GM12873 (cell line): ENCODE data around the gene ABCA4.

Experiments
- TF ChIP-seq, protein P1 (sequence below): IDR thresholded peaks from 2 replicates; pipeline ENCODE4 v1.5.1; 2012; ENCODE audit warnings: low read depth, mild to moderate bottlenecking, moderate library complexity, low read length, control low read depth; ENCODE audit not compliant: insufficient read depth; ENCODE audit errors: missing control alignments

Gene ABCA4

DNA sequence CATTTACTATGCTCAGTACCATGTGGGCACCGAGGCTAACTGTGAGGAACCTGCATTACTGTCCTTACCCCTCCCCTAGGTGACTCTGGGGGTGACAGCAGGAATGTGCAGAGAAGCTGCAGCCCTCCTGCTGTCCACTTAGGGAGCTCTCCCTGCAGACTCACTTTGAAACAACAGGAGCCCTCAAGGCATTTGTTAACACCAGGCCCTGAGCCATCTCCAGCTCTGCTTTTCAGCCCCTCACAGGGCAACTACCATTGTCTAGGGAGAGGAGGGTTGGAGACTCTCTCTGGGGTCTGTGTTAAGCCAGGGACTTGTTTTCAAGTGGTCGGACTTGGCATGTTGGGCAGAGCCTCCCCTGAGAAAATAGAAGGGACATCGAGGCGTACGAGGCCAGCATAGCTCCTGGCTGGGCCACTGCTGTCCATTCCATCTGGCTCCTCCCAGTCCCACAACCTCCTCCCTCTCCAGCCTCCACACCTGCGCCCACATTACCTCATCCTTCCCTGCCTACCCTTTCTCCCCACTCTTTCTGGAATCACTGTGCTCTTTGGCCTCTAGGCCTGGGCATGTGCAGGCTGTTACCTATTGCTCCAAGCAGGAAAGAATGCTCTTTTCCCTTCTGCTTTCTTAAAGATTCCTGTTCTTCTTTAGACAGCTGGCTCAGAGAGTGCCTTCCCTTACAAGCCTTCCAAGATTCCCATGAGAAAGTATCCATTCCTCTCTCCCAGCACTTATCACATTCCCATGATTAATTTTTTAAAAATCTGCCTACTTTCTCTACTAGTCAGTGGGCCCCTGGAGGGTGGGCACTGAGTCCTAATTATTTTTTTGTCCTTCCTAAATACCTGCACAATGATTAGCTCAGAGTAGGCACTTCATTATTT lies 109.0 kb downstream of the ABCA4 start:
- TF ChIP-seq, protein P1, sequence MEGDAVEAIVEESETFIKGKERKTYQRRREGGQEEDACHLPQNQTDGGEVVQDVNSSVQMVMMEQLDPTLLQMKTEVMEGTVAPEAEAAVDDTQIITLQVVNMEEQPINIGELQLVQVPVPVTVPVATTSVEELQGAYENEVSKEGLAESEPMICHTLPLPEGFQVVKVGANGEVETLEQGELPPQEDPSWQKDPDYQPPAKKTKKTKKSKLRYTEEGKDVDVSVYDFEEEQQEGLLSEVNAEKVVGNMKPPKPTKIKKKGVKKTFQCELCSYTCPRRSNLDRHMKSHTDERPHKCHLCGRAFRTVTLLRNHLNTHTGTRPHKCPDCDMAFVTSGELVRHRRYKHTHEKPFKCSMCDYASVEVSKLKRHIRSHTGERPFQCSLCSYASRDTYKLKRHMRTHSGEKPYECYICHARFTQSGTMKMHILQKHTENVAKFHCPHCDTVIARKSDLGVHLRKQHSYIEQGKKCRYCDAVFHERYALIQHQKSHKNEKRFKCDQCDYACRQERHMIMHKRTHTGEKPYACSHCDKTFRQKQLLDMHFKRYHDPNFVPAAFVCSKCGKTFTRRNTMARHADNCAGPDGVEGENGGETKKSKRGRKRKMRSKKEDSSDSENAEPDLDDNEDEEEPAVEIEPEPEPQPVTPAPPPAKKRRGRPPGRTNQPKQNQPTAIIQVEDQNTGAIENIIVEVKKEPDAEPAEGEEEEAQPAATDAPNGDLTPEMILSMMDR, result no peak

DNA sequence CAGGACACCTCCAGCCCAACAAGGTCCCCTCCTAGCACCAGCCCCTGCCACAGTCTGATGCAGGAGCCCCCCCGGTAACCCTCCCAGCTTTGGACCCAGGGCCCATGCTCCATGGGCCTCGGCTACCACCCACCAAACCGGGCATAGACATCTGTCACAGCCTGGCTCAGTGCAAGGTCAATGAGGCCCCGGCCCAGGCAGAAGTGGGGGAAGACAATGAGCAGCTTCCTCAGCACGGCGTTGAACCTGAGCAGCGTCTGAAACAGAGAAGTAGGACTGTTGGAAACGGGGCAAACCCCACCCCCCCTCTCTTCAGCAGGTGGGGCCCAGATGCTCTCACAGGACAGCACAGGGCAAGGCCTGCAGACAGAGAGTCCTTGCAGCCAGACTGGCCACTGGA lies 109.8 kb downstream of the ABCA4 start:
- TF ChIP-seq, protein P1, result no peak

DNA sequence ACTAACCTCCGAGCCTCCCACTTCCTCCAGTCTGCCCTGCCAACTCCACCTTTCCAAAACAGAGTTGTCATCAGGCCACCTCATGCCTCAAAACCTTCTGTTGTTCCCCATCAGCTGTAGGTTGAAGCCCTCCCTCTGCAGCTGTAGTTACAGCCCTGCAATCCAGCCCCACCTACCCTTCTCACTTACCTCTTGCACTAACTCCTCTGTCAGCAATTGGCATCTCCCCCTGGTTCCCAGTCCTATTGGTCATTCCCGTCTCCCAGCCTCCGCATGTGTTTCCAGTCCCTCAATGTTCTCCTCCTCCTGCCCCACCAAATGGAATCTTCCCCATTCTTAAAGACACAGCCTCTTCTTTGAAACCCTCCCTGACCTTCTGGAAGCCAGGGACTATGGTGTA lies 111.6 kb downstream of the ABCA4 start:
- TF ChIP-seq, protein P1, result no peak

DNA sequence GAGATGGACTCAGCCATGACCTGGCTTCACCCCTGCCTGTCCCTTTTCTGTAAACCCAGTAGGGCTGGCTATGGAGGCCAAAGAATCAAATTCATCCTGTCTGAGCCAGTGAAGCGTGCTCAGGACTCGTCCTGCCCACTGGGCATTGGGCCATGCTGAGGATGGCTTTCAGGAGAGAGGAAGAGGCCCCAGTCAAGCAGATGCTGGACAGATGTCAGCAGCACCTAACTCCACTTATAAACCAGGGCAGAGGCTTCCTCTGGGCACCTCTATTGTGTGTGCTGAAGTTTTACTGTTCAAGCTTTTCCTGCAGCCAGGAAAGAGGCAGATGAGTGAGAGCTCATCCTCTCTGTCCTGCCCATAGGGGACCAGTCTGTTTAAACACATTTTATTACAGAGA lies 114.3 kb downstream of the ABCA4 start:
- TF ChIP-seq, protein P1, result no peak

DNA sequence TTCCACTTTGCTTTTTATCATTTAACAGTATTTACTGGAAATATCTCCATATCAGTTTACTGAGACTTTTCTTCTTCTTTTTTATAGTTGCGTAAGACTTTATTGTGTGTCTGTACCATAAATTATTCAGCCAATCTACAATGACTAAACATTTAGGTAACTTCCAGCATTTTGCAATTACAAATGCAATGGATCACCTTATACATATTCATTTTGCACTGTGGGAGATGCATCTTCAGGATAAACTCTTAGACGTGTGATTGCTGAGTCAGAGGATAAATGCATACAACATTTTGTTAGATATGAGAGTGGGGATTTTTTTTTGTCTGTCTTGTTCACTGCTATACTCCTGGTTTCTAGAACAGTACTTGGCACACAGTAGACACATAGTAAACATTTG lies 116.0 kb downstream of the ABCA4 start:
- TF ChIP-seq, protein P1, result no peak

DNA sequence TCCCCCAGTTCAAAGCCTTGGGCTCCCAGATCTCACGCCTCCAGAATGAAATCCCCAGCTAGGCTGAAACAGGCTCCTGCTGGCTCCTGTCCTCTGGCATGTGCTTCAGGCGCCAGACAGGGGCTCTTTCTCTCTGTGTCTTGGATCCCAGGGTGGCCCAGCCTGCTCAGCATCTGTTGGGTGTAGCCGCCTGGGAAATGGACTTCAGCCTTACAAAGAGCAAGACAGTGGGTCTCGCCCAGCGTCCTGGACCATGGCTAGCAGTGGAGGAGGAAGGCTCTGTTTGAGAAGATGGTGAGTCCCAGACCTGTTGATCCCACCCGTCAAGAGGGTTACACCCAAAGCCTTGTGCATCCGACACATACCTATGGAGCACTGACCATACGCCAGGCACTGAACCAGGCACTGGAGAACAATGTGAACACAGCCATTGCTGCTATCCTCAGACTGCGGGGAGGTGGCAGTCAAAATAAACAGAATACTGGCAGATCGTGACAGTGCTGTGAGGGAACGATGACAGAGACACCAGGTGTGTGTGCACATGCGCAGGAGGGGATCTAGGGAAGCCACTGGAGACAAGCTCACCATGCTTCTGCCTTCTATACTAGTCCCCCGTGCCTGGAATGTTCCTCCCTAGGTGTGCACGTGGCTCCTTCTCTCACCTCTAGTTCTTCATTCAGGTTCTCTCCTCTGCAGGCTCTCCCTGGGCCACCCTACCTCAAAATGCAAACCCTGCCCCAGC lies 118.7 kb downstream of the ABCA4 start:
- TF ChIP-seq, protein P1, result no peak

DNA sequence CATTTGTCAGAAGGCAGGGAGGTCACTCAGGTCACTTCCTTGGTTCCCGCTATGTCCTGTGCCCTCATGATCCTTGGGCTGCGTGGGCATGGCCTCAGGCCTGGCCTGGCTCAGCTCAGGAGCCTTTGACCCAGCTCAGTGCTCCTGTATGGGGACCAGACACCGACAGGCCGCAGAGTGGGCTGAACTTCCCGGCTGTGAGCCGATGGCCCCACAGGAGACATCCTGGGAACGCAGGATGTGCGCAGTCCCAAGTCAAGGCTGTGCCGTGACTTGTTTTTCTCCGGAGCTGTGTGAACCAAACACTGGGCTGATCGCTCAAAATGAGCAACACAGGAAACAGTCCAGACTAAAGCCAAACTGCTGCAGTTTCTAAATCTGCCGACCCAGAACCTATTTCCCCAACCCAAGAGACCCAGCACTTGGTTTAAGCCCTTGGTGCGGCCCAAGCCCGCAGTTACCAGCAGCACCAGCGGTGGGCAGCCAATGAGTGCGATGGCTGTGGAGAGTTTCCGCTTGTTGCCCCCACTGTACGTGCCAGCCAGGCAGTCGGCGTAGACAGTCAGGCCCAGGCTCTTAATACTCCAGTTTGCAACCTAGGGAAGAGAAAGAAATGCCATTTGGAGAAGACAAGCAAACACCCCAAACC lies 119.4 kb downstream of the ABCA4 start:
- TF ChIP-seq, protein P1, result no peak
